HG03025 (cell line): ENCODE results near the gene HSD3B7.
A peak's percentile ranks its signal among the peaks of the same experiment; 100 is the strongest.

Experiments used
- ATAC-seq: cut with Tn5 transposase; IDR thresholded peaks from one replicate; pipeline ENCODE4 v1.9.1; 2021; ENCODE audit warnings: mild to moderate bottlenecking, moderate library complexity; ENCODE audit not compliant: unreplicated experiment, low FRiP score

HSD3B7 gene

DNA sequence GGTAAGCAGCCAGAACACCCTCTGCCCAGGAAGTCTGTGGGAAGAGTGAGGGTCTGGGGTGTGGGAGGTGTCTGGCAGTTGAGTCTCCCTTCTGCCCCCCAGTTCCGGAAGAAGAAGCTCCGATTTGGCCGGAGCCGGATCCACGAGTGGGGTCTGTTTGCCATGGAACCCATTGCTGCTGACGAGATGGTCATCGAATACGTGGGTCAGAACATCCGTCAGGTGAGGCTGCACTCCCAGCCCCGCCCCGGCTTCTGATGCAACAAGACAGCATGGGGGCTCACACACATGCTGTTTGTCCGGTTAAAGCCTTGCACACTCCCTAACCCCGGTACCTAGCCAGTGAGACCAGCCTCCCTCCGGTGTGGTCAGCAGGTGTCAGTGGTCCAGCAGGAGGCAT is 4.0 kb upstream of the HSD3B7 start:
- no peak for ATAC-seq

DNA sequence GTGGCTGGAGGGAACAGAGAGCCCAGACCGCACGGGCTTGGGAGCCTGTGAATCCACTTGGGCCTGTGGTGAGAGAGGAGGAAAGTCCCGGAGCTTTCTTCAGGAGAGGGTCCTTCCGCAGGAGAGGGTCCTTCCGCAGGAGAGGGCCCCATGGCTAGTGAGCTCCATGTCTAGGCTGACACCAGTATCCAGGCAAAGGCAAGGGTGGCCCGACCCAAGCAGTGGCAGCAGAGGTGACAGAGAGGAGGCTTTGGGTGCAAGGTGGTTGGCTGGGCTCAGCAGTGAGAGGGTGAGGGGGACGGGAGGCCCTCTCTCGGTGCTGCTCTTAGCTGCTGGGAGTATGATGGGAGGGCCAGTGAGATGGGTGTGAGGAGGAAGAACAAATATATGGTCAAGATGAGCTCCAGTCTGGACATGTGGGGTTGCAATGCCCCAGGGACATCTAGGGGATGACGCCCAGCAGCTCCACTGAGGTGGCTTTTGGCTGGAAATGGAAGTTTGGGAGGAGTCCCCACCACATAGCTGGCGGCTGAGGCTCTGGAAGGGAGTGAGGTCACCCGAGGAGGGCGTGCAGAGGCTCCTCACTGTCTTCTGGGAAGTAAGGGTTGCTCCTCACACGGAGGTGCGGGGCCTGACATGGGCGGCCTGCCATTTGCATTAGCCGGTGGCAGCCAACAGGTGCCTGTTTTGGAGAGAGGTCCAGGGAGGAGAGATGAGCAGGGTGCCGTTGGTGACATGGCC is 2.3 kb upstream of the HSD3B7 start:
- ATAC-seq, result no peak

DNA sequence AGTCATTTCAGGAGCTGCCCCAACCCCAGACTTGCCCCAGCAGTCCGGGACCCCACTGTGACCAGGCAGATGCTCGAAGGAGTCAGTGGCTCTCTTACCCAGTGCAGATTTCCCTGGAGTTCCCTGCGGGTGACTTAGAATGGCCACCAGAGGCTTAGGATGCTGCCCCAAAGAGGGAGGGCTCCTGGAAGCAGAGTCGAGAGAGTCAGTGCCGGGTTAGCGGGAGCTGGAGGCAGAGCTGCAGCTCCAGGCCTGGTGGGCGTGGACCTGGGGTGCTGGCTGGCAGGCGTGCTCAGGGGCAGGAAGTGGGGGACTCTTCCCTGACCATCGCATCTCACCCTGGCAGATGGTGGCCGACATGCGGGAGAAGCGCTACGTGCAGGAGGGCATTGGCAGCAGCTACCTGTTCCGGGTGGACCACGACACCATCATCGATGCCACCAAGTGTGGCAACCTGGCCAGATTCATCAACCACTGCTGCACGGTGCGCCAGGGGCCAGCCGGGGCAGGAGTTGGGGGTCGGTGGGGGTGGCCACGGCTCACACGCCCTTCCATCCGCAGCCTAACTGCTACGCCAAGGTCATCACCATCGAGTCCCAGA is 1.6 kb upstream of the HSD3B7 start:
- no peak for ATAC-seq

DNA sequence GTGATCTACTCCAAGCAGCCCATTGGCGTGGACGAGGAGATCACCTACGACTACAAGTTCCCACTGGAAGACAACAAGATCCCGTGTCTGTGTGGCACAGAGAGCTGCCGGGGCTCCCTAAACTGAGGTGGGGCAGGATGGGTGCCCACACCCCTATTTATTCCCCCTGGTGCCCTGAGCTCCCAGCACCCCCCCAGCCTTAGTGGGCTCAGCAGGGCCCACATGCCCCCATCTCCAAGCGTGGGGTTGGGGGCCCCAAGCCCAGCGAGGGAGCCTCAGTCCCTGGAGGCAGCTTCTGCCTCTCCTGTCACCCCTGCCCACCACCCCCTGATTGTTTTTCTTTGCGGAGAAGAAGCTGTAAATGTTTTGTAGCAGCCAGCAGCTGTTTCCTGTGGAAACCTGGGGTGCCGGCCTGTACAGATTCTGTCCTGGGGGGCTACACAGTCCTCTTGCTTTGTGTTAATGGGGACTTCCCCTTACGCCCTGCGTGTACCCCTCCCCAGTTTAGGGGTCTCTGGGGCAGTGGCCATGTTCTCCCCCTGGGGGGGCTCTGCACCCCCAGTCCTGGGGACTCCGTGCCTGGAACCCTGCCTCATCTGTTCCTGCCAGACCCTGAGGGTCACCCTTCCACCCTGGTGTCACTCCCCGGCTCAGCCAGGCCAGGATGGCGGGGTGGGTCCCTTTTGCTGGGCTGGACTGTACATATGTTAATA is 953 bp upstream of the HSD3B7 start:
- no peak for ATAC-seq

DNA sequence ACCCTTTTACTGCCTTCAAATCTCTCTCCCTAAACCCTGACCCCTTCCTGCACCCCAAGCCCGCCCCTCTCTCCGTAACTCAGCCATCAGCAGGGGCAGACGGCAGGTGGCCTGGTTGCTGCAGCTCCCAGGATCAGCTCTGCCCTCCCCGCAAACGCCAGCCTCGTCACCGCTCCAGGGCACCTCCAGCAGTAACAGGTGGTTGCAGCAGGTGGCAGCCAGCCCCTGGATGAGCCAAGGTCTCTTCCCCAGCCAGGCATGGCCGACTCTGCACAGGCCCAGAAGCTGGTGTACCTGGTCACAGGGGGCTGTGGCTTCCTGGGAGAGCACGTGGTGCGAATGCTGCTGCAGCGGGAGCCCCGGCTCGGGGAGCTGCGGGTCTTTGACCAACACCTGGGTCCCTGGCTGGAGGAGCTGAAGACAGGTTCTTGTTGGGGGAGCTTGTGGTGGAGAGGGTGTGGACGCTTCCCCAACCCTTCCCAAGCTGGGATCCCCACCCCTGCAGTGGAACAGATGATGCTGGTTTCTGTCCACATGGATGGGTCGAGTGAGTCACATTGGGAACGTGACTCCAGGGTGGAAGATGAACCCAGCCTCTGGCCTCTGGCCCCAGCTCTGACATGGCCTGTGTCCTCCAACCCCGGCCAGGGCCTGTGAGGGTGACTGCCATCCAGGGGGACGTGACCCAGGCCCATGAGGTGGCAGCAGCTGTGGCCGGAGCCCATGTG is 558 bp downstream of the HSD3B7 start:
- no peak for ATAC-seq

DNA sequence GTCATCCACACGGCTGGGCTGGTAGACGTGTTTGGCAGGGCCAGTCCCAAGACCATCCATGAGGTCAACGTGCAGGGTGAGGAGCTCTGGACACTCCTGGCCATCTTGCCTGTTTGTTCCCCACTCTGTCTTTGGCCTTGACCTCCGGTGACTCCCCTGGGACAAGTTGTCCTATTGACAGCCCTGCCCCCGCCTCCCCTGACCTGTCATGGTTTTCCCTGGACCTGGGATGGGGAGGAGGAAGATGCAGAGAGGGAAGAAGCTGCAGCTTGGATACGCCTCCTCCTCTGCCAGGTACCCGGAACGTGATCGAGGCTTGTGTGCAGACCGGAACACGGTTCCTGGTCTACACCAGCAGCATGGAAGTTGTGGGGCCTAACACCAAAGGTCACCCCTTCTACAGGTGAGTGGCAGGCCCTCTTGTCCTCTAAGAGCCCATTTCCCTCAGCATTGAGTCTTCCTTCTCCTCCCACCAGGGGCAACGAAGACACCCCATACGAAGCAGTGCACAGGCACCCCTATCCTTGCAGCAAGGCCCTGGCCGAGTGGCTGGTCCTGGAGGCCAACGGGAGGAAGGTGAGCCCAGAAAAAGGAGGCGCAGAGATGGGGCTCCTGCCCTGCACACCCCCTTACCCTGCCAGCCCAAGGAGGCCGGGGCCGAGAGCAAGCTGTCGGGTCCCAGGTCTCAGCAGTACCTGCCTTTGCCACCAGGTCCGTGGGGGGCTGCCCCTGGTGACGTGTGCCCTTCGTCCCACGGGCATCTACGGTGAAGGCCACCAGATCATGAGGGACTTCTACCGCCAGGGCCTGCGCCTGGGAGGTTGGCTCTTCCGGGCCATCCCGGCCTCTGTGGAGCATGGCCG is 1.4 kb downstream of the HSD3B7 start:
- ATAC-seq, result no peak

DNA sequence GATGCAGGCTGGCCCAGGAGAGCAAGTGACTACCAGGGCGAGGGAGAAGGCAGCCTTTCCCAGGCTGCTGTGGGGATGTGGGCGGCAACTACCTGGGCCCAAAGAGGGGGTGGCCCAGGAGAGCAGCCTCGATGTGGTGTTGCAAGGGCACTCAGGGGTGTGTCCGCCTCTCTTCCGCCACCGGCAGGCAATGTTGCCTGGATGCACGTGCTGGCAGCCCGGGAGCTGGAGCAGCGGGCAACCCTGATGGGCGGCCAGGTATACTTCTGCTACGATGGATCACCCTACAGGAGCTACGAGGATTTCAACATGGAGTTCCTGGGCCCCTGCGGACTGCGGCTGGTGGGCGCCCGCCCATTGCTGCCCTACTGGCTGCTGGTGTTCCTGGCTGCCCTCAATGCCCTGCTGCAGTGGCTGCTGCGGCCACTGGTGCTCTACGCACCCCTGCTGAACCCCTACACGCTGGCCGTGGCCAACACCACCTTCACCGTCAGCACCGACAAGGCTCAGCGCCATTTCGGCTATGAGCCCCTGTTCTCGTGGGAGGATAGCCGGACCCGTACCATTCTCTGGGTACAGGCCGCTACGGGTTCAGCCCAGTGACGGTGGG is 2.7 kb downstream of the HSD3B7 start:
- no peak for ATAC-seq

DNA sequence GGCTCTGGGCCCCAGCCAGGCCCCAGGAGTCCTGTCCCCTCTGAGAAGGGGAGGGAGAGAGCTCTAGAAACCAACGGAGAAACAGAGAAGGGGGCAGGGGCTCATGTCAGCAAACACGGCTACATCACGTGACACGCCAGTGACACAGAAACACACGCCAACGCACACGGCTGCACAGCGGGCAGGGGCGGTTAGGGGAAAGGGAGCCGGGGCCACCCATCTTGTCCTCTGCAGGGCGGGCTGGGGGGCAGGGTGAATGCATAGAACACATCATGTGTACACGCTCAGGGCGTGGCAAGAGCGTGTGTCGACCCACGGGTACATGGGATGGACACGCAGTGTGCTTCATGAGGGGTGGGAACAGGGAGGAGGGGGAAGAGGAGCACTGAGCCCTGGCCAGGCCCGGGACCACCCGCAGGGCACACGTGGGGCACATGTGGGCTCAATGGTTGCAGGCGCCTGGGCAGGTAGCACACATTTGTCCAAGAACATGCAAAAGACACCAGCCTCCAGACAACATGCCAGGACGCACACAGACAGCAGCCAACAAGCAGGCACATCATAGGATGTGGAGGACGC is 4.6 kb downstream of the HSD3B7 start:
- no peak for ATAC-seq

DNA sequence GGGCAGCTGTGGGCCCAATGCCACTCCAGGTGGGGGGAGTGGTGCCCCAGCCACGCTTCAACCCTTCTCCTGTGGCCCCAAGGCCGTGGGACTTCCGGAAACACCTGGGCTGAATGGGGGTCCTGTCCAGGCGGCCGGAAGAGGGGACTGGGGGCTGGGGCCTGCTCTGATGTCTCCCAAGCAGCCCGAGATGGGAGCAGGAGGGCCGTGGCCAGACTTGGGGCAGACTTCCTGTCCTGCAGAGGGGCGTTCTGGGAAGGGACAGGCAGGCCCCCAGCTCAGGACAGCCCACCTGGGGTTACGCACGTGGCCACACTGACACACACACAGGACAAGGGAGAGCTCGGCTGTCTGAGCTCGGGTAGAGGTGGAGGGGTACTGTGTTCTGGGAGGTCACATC is 5.1 kb downstream of the HSD3B7 start:
- no peak for ATAC-seq

DNA sequence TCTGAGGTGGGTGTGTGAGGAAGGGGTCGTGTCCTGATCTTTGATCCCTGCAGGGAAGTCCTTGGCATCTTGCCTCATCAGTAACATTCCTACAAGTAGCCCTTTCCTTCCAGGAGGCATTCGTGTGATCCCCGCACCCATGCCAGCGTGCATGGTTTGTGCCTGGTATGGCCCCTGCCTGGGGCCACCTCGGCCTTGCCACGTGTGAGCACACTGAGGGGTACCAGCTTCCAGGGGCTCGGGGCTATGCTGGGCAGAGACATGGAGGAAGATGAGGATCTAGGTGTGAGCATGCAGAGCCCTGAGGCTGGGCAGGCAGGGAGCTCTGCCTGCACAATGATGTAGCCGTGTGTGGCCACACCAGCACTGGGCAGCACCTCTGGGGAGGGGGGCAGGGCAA is 6.0 kb downstream of the HSD3B7 start:
- no peak for ATAC-seq

DNA sequence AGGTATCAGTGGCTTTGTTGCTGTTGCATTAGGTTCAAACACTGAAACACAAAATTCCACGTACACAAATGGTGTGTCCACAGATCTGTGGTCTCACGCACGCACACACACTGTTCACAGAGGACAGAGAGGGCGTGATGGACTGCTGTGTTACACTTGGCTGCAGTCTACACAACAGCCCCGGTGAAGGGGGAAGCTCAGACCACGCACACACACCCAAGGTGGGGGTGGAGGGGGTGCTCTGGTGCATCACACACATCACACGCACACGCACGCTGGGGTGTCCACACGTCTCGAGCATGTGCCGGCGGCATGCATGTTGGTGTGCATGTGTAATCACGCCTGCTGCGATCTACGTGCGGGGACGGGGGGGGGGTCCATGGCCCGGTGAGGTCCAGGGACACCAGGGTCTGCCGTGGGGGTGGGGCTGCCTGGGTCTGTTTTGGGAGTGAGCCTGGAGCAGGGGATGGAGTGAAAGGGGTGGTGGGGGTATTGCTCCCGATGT is 7.3 kb downstream of the HSD3B7 start:
- ATAC-seq, result no peak

DNA sequence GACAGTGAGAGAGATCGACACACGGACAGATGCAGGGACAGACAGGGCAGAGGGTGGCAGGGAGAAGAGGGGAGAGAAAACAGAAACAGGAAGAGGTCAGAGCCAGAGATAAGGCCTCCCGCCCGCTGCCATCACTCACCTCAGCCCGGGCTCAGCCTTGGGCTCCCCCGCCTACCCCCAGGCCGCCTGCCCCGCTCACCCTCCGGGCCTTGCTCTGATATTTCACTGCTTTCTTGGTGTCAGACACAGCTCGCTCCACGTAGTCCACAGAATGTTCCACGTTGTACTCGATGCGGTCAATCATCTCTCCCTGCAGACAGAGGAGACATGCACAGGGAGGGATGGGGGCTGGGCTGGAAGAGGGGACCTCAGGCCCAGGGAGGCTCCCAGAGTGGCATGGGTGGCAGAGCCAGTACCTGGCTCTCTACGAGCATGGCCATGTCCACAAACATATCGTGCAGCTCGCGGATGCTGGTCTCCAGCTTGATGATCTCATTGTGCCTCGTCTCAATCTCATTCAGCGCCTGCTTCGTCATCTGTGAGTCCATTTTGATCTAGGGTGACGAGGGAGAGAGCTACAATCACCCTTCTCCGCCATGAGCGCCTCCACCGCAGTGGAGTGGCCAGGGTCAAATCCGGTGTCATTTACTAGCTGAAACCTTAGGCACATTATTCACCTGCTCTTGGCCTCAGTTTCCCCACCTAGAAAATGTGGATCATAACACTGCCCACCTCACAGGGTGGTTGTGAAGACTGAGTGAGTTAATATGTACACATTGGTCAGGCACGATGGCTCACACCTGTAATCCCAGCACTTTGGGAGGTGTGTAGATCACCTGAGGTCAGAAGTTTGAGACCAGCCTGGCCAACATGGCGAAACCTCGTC is 8.2 kb downstream of the HSD3B7 start:
- ATAC-seq, result no peak

DNA sequence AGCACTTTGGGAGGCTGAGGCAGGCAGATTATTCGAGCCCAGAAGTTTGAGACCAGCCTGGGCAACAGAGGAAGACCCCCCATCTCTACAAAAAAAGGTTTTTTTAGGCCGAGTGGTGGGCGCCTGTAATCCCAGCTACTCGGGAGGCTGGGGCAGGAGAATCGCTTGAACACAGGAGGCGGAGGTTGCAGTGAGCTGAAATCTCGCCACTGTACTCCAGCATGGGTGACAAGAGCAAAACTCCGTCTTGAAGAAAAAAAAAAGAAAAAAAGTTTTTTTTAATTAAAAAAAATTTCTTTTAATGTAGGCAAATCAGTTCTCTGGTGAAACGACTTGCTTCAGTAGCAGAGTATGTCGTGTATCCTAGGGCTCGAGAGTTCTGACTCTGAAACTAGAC is 10.9 kb downstream of the HSD3B7 start:
- ATAC-seq, result no peak

DNA sequence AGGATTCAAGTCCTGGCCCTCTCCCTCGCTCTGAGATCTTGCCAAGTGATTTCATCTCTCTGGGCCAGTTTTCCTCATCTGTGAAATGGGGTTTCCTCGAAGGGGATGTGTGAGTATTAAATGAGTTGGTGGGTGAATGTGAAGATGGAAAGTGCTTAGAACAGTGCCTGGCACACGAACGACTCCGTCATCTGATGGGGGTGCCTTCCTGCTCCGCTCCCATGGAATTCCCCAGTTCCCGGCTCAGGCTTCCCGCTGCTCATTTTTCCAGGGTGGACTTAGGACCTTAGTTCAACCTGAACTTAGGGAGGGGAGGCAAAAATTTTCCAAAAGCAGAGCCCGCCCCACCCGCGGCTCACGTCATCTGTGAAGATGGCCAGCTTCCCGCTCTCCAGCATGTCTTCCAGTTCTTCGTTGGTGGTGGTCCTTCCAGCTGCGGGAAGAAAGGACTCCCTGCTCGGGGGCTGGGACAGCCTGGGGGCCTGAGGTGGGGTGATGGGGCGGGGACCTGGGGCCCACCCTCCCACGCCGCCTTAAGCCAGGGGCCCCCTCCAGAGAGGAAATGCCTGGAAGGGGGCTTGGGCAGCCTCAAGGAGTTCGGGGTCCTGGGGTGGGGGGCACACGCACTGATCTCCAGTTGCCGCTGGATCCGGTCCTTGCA is 11.4 kb downstream of the HSD3B7 start:
- ATAC-seq, result no peak

DNA sequence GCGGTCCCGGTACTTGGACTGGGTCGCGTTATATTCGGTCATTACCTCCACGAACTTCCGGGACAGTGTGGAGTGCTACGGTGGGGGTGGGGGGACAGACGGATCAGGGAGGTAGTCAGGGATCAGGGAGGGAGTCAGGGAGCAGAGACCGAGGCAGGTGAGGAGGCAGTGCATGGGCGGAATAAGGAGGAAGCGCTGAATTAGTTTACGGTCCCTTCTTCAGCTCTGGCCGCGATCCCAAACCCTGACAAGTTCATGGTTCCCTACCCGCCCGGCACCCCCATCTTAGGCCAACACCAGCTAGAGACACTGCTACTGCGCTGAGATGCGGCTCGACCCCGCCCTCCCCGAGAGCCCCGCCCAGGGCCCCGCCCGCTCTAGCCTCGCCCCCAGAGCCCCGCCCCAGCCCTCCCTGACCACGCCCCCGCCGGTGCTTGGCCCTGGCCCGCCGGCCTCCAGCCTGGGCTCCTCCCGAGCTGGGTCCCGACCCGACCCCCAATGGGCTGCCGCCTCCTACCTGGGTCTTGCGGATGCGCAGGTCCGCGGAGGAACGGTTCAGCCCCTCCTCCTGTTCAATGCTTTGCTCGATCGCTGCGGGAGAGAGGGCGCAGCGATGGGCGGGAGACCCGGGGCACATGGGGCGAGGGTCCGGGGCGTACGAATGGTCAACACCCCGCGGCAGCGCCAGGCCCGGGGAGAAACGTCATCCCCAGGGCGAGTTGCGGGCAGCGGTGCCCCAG is 12.1 kb downstream of the HSD3B7 start:
- peak; percentile 46 for ATAC-seq

DNA sequence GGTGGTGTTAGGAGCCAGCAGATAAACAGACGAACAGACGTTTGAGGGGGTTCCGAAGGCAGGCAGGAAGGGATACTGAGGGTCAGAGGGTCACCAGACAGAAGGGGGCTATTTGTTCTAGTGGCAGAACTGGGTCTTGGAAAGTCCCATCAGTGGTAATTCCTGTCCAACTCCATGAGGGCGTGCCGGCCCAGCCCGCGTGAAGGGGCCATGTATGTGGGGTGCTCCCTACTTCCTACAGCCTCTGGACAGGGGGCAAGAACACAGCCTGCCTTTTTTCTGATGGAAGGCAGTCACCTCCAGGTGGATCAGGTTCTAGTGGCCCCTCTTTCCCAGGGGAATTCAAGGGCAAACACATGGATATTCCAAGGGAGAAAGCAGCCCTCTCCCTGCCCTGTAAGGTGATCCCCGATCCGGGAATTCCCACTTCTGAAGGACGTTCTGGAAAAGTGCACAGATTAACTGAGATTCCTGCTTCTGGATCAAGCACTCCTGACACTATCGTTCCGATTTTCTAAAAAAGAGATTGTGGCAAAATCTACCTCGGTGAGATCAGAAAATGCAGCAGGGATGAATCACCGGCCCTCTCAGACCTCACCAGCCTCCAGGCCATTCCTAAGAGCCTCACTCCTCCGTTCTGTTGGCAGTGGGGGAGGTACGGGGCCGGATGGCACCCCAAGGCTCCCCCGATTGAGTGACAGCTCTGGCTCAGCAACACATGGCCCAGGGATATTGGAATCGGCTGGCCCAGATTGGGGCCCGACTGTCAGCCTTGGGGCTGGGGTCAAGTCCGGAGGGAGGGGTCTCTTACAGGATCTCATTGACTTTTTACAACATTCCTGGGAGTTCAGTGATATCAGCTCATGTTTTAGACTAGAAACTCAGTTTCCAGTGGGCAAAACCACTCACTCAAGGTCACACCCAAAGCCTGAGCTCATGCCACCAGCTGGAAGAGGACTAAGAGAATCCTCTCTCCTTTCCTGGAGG is 13.0 kb downstream of the HSD3B7 start:
- no peak for ATAC-seq
